B cell (primary cell): ENCODE results near the gene MARCHF10.

ENCODE experiments used
- EZH2 ChIP-seq: IDR thresholded peaks from 2 replicates; pipeline ENCODE4 v1.6.1; 2012; ENCODE audit warnings: borderline replicate concordance, low read depth, mild to moderate bottlenecking, moderate library complexity, low read length; ENCODE audit not compliant: insufficient read depth, poor library complexity, severe bottlenecking
- TF ChIP-seq, protein P1 (sequence below): fragments of 200-600 bp; IDR thresholded peaks from one replicate; pipeline ENCODE4 v1.8.0; 2022; ENCODE audit warnings: antibody characterized with exemption, mild to moderate bottlenecking

DNA sequence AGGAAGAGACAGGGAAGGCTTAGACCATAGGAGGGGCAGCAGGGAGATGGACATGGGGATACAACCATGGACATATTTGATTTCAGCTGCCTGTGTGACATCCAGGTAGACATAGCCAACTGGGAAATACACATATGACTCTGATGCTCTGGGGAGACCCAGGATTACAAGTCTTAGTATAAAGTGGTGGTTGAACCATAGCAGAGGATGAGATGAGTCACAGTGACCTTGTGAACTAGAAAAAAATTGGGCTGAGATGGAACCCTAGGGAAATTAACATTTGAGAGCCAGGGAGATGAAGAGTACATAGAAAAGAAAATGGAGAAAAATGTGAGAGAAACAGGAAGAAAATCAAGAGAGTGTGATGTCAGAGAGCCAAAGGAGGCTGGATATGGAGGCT, 10.2 kb downstream of the MARCHF10 start:
- TF ChIP-seq EZH2, result no peak
- TF ChIP-seq, protein P1, sequence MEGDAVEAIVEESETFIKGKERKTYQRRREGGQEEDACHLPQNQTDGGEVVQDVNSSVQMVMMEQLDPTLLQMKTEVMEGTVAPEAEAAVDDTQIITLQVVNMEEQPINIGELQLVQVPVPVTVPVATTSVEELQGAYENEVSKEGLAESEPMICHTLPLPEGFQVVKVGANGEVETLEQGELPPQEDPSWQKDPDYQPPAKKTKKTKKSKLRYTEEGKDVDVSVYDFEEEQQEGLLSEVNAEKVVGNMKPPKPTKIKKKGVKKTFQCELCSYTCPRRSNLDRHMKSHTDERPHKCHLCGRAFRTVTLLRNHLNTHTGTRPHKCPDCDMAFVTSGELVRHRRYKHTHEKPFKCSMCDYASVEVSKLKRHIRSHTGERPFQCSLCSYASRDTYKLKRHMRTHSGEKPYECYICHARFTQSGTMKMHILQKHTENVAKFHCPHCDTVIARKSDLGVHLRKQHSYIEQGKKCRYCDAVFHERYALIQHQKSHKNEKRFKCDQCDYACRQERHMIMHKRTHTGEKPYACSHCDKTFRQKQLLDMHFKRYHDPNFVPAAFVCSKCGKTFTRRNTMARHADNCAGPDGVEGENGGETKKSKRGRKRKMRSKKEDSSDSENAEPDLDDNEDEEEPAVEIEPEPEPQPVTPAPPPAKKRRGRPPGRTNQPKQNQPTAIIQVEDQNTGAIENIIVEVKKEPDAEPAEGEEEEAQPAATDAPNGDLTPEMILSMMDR, result no peak
